GM21528 (cell line): ENCODE data around the gene CDH23.

Source experiments
- ATAC-seq: cut with Tn5 transposase; IDR thresholded peaks from one replicate; pipeline ENCODE4 v1.9.1; 2021; ENCODE audit warnings: mild to moderate bottlenecking, moderate library complexity; ENCODE audit not compliant: unreplicated experiment, low FRiP score

Gene CDH23

DNA sequence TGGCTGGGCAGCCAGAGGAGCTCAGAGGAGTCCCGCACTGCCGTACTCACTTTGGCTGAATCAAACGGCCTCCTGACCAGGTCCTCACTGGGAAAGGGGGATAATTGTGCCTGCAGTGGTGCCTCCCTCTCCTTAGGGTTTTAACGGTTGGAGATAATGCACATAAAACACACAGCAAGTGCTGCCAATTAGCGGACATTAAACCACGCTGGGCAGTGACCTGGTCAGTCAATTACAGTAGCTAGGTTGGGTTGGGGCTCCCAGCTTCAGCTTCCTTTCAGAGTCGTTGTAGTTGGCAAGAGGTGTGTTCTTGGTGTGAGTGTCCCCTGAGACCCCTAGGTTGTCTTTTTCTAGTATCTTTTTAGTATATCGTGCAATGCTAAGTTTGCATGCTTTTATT lies 176.2 kb downstream of the CDH23 start:
- no peak for ATAC-seq

DNA sequence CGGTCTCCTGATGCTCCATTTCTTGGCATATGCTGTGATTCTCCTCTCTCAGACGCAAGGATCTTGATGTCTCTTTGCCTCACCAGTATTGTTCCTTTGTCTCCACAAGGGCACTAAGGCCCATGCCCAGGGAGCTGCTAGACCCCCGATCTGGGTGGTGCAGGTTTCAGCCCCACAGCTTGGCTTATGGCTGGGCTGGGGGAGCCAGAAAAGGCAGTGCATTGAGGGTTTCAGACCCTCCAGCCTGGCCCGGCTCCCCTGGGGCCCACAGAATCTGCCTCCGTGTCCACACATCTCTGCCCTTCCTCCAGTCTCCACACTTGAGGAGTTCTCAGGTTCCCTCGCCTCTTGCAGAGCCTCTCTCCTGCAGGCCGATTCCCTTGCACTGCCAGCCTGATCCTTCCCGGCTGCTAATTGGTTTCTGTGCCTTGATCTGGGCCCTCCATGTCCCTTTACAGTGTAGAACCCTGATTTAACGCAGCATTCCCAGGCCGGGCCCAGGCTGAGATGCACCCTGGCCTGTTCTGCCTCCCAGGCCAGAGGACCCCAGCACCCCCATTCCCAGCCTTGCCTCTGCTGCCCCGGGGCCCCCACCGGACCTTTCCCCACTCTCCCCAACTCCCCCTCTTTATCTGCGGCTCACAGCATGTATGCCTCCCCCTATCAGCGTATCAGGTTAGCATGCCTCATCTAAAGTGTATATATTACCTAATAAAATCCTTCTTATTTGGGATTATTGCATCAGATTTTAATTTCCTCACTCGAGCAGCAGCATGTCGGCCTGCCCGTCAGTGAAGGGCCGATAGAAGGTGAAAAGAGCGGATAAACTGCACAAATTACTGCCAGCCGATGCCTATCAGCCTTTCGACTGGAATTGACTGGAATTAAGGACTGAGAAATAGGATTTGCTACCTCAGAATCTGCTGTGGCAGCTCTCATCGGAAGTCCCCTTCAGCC lies 177.1 kb downstream of the CDH23 start:
- no peak for ATAC-seq

DNA sequence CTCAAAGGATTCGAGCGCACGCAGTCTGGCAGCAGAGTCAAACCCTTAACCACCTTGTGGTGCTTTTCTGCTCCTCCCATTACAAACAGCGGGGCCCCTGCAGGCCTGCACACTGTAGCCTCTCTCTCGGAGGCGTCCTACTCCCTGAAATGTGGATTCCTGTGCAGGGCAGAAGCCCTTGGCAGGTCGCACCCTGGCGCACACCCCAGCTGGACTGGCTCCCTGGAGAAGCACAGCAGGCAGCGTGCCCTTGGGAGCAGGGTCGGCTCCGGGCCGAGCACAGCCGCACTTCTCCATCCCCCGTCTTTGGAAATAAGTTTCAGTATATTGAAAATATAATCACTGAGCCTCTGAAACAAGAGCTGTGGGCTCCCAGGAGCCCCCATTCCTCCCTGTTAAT lies 178.7 kb downstream of the CDH23 start:
- ATAC-seq = no peak

DNA sequence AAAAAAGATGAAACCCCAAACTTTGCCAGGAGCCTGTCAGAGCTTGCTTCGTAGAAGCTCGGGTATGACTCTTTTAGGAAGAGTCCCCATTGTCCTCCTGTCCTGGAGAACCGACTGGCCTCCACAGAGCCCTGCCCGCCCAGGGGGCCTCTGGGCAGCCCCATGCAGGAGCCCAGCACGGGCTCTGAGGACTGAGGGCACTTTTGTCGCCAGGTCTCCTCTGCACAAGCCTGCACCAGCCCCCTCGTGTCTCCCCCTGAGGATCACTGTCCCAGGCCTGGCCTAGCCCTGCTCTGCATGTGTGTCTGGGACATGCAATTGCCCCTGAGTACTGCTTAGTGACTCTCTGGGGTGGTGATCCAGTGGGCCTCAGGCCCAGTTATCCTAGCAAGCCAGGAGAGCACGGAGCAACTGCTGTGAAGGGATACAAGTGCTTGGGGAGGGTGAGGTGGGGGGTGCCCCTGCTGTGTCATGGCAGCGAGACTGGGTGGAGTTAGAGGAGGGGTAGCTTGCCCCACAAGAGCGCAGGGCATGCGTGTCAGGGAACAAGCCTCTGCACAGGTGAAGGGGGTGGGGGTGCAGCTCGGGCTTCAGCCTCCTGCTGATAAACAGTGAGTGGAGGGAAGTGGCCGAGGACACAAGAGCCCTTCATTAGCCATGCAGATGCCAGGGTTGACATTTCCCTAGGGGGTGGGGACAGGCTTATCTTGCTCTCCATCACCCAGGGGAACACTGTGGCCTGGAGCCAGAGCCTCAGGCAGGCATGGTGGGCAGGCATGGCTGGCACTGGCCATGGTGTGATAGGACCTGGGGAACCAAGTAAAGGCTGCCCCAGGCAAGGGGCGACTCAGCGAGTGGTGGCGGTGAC lies 179.4 kb downstream of the CDH23 start:
- no peak for ATAC-seq

DNA sequence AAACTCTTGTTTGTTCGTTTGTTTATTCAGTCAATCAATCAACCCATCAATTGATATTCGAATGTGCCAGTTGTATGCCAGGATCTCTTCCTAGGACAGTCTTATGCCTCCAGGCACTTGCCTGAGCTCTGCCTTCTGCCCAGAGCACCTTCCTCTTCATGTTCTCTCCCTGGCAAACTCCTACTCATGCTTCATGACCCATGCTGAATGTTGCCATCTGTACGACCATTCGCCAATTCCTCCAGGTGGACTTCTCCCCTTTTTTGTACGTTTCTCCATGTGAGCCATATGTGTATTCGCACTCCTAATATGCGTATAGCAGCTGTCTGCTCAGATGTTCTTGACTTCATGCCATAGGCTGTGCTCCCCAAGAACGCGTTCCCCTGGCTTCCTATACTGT lies 180.1 kb downstream of the CDH23 start:
- no peak for ATAC-seq

DNA sequence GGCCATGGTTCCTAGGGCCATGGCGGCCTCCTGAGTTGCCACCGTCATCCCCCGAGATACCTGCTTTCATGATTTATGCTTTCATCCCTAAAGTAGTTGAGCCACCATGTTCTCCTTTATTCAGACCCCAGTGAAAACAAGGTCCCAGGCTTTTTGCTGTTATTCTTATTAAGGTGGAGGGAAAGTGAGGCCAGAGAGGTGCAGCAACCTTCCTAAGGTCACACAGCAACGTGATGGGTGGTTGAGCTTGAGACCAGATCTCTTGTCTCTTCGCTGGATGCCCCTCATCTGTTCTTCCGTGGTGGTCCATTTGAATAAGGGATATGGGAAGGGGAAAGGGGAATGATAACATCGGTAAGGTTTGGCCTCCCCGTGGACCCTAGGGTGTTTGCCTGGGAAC lies 180.6 kb downstream of the CDH23 start:
- ATAC-seq = no peak

DNA sequence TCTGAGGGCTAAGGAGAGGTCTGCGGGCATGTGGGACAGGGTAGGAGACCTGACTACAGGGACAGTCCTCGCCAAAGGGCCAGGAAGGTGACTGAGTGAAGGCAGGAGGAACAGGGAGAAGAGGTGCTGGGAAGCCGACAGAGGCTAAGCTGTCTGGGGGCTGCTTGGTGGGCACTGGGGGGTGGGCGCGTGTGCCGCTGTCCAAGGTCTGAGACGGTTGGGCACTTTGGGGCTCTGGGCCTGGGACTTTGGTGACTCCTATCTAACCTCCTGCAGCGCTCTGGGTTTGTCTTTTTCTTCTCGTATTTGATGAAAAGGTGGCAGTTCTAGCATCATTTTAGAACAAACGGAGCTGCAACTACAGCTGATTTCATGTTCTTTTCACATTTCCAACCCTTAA lies 181.3 kb downstream of the CDH23 start:
- no peak for ATAC-seq

DNA sequence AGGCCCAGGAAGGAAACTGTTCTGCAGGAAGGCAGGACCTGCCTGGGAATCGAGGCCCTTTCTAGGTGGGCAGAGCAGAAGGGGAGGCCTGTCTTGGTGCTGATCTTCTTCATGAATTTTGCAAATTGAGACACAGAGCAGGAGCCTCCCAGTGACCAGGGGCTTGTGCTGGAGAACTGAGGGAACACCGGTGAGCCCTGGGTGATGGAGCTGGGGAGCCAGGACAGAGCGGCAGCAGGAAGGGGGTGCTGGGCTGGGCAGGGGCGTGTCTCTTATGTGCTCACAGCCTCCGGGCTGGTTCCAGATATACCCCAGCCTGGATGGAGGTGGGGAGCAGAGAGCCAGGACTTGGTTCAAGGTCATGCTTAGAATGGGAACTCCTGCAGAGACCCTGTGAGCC lies 182.9 kb downstream of the CDH23 start:
- ATAC-seq = no peak

DNA sequence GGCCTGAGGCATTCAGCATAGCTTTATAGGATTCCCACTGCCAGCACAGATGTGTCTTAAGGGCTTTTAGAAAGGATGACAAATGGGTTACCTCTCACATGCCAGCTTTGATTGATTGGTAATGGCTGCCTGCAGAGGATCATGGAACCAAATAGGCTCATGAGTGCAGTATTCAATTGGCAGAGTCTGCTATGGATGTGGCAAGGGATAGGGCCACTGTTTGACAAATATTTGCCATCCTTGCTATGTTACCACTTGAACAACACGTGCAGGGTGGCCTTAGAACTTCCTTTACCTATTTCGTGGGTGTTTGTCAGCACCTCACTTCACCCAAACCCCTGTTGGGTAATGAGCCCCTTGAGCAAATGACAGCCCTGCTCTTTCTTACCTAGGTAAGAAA lies 183.7 kb downstream of the CDH23 start:
- no peak for ATAC-seq

DNA sequence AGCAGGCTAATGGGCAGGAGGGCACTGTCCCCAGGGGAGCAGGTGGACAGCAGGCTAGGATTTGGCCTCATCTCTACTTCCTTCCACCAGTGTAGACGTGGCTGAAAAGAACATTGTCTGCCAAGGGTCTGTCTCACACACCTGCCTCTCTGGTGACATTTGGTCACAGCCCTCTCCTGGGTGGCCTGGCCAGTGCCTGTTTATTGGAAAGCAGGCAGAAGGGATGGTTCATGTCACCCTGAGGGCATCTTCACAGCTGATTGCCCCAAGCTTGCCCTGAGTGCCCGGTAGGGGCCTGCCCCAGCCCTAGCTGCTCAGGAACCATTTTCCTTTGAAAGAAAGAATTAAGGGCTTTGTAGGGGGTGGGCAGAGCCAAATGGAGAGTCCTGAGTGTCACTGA lies 184.2 kb downstream of the CDH23 start:
- no peak for ATAC-seq

DNA sequence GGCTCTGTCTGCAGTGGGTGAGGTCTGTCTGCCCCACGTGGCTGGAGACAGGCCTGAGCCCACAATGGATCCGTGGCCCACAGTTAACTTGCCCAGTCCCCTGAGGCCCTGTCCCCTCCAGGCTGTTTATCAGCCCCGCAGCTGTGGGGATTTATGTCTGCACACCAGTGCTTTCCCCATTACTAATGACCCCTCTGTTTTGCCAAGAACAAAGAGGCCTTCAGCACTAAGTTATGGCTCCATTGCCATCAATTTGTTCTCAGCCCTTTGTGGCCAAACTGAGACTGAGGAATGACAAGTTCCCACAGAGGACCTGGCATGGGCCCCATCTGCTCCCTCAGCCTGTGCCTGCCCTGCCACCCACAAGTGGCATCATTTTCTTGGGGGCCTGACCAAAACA lies 184.7 kb downstream of the CDH23 start:
- ATAC-seq = no peak

DNA sequence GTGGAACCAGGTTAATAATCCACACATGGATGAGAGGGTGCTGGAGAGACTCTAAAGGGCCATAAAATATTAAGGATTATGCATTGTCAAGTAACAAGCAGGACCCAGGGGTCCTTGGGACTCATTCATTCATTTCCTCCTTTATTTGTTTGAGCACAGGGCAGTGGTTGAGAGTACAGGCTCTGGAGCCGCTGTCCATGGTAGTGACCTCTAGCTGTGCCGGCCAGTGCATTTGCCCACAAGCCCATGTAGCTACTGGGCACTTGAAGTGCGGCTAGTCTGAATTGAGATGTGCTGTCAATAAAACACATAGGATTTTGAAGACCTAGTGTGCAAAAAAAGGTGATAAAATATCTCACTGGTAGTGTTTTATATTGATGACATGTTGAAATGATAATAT lies 185.3 kb downstream of the CDH23 start:
- ATAC-seq = no peak

DNA sequence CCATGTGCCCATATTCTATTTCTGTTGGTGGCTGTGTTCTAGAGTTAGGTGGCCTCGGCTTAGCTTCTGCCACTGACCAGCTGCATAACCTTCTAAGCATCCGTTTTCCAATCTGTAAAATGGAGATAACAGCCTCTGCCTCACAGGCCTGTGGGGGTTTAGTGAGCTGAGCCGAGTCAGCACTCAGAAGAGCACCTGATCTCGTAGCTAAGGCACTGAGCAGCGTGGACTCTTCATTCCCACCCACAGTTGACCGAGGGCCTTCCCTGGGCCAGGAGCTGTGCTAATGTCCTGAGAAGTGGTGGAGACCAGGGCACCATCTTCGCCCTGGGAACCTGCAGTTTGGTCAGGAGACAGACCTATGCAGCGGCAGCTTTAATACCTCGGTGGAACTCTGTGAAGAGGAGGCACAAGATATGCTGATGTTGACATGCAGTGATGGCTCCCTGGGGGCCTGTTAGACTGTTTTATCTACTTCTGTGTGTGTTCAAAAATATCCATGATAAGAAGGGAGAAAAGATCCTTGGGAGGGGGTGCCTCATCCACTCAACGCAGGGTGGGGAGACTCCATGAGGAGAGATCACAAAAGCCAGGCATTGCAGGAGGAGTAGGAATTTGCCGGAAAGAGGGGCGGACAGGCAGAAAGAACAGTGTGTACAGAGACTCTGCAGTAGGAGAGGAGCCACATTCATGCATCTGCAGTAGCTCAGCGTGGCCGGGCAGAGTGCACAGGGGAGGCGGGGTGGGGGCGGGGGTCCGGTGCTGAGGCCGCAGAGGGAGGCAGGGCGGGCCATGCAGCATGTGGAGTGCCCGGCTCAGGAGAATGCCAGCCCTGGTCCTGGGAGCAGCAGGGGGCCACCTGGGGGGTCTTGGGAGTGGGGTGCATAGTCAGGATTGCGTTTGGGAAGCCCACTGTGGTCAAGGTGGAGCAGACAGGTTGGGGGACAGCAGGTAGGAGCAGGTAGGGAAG lies 186.1 kb downstream of the CDH23 start:
- ATAC-seq = no peak

DNA sequence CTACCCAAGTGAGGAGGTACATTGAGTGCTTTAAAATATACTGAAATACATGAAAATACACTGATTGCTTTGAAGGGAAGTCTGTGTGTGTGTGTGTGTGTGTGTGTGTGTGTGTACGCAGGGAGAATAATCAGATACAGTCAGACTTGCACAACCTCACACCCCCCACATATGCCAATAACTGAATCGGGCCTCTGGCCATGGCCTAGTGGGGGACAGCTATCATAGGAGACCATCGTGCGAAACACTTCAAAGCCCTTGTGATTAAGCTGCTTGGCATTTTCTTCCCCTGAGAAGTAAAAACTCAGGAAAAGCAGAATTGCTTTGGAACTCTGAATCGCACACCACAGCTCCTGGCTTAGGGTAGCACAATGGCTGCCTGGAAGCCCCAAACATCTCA lies 187.7 kb downstream of the CDH23 start:
- ATAC-seq = no peak

DNA sequence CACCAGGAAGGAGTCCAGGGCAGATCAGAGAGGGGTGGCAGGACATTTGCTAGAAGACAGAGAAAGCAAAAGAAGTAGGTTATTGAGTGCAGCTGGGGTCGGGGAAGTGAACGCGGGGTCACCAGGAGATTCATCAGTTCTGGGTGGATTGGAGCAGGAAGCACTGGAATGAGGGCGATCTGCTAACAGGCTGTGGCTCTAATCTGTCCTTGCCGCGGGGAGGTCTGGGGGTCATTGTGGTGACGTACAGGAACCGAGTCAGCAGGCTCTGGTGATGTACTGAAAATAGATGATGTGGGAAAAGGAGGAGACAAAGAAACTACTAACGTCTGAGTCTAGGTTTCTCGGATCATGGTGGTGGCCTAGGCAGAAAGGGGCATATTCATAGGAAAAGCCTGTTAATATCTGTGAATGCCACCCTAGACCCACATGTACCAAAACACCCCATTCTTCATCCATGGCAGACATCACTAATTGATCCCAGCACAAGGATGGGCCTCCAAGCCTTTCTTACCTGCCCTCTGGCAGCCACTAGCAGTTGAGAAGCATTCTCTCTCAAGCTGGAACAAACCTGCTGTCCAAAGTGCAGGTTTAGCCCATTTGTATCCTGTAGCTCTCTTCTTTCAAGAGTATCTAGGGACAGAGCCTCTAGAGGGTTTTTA lies 188.3 kb downstream of the CDH23 start:
- ATAC-seq = no peak

DNA sequence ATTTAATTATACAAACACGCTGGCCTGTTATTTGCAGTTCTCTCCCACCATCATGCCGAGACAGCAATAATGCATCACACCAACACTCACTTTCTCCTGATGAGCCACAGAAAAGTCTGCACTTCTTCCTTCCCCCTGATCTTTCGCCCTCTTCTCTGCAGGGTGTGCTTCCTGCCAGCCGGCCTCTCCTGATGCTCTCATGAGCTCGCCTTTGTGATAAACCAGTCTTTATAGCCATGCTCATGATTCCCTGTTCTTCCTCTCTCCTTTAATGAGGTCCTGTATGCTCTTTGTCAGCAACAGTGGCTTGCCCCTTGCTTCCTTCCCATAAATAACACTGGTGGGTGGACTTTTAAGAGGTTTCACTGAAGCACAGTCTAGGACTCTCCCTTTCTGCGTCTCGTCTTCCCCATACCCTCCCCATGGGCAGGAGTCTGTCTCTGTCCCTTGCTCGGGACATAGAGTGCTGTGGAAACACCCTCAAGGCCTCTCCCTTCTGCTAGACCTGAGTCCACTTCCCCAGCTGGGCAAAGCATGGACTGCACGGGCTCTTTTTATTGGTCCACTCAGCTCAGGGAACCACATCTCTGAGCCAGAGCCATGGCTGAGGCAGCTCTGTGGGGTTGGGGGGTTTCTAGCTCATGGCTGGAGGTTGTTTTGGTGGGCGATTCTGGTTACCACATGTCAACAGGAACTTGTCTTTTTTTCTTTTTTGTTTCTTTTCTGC lies 189.0 kb downstream of the CDH23 start:
- ATAC-seq = no peak

DNA sequence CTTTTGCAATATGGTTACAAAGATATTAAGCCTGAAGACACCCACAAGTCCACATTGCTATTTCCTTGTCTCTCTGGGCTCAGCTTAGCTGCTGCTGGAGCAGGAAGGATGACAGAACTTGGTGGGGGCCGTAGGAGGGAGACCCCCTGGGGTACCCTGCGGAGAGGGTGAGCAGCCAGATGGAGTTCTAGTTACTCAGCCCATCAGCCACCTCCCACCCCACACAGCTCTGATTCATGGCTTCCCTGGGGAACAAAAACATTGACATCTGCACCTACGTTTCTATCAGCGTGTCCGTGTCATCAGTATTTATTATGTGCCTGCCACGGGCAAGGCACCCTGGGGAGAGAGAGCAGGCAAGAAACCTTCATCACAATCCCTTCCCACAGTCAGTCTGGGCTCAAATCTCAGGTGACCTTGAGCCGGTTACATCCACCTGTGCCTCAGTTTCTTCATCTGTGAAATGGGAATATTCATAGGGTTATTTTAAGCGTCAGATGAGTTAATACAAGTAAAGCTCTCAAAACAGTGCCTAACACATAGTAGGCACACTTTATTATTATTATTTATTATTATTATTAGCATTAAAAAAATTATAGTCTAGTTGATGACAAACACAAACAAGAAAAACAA lies 191.3 kb downstream of the CDH23 start:
- ATAC-seq = no peak

DNA sequence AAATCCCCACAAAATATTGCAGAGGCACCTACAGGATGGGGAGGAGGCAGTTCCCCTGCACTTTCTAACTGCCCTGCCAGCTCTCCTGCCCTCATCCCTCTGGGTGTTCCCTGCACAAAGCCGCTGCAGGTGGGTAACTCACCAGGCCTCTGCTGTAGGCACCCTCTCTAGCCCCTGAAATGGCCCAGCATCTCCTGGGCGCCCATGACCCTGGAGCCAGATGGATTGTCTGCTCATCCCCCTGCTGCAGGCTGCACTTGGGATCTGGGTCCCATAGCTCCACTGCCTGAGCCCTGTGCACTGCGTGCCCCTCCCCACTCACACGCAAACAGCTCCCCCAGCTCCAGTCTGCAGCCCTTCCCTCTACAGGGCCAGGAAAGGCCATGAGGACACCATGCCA lies 192.0 kb downstream of the CDH23 start:
- ATAC-seq = no peak
